Effector memory CD8-positive, alpha-beta T cell (primary cell): ENCODE measurements around the gene TPRG1L.

ENCODE experiments used
- ATAC-seq: fragments of 150-1000 bp; cut with Tn5 transposase; replicated peaks from 2 replicates; pipeline ENCODE4 v1.10.0; 2021; ENCODE audit warnings: mild to moderate bottlenecking, moderate library complexity
- DNase-seq, 3 experiments: peaks; one replicate each; pipeline ENCODE4 v3.0.0; 2021
- H3K27ac Mint-ChIP-seq, 2 donors: one replicate each; pipeline ENCODE4 v1.8.0; 2022; ENCODE audit warnings: mild to moderate bottlenecking in 2 of 2, mixed read lengths in 2 of 2, moderate library complexity in 2 of 2
- H3K27me3 Mint-ChIP-seq, 2 donors: one replicate each; pipeline ENCODE4 v1.8.0; 2022; ENCODE audit warnings: mixed read lengths in 2 of 2
- H3K36me3 Mint-ChIP-seq: one replicate; pipeline ENCODE4 v1.8.0; 2022; ENCODE audit warnings: mild to moderate bottlenecking, moderate library complexity, mixed read lengths; ENCODE audit not compliant: insufficient read depth
- H3K4me1 Mint-ChIP-seq, 2 donors: one replicate each; pipeline ENCODE4 v1.8.0; 2022; ENCODE audit warnings: low read depth in 2 of 2, mixed read lengths in 2 of 2
- H3K4me3 Mint-ChIP-seq, 2 donors: one replicate each; pipeline ENCODE4 v1.8.0; 2022; ENCODE audit warnings: mild to moderate bottlenecking in 2 of 2, mixed read lengths in 2 of 2, moderate library complexity in 2 of 2
- H3K9me3 Mint-ChIP-seq, 2 donors: one replicate each; pipeline ENCODE4 v1.8.0; 2022; ENCODE audit warnings: mixed read lengths in 2 of 2

TPRG1L gene

DNA sequence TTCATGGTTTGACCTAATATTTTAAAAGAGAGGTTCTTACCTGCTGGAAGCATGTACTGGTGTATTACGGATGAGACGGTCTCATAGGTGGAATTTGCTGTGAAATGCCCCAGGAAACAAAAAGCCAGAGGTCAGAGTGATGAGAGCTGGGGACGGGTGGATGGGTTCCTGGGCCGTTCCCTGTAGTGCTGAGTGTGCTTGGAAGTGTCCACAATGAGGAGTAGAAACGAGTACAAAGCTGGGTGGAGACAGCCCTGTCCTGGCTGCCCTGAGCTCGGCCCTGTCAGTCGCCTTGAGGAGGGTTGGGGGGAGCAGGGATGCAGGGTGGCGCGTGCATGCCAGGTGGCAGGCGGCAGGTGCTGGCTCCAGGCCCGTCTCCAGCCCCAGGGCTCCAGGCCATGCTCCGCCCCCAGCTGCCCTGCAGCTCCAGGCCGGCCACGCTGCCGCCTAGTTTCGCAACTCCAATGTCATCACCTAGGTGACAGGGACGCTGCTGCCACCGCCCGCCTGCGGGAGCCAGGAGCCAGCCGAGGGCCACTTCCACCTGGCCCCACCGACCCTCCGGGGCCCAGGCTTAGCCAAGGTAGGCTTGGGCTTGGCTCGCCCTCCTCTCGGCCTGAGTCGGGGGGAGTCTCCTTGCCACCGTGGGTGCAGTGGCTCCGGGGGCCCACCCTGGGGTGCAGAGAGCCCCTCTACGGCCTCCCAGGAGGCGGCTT, 43.9 kb downstream of the TPRG1L start:
- Mint-ChIP-seq H3K4me3 (no peak overlapping the region), H3K36me3 (no peaks in the 10 kb centered on the region)
- no peak for ATAC-seq

DNA sequence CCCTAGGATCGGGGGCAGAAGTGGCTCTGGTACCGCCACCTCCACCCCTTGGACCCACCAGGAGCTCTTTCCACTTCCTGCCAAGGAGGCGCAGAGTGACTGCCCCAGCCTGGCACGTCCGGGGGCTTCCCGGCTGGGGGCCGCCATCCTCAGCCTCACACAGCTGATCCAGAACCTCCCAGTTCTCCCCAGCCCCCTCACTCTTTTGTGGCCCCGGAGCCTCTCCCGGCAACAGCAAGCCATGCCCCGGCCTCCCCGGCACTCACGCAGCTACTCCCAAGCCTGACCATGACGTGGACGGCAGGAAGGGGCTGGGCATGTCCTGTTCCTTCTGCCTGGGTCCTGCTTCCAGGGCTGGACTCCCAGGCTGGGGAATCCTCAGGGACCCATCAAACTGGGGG, 44.6 kb downstream of the TPRG1L start:
- DNase-seq (no peak), ATAC-seq (no peak)
- Mint-ChIP-seq H3K36me3 (no peaks in the 10 kb centered on the region), H3K27ac (no peak overlapping the region), H3K27me3 (peaks cover 19 to 71% of the 10 kb centered on the region in 2 donors), H3K4me1 (peaks cover 8 to 10% of the 10 kb centered on the region in 2 donors), H3K9me3 (no peaks in the 10 kb centered on the region), H3K4me3 (no peak overlapping the region)

More for the DNA sequence above, 43.9 kb downstream of the TPRG1L start:
- no peak for DNase-seq
- Mint-ChIP-seq H3K9me3 (no peaks in the 10 kb centered on the region), H3K27ac (no peak overlapping the region), H3K27me3 (peaks cover 19 to 69% of the 10 kb centered on the region in 2 donors), H3K4me1 (peaks cover 8 to 9% of the 10 kb centered on the region in 2 donors)

DNA sequence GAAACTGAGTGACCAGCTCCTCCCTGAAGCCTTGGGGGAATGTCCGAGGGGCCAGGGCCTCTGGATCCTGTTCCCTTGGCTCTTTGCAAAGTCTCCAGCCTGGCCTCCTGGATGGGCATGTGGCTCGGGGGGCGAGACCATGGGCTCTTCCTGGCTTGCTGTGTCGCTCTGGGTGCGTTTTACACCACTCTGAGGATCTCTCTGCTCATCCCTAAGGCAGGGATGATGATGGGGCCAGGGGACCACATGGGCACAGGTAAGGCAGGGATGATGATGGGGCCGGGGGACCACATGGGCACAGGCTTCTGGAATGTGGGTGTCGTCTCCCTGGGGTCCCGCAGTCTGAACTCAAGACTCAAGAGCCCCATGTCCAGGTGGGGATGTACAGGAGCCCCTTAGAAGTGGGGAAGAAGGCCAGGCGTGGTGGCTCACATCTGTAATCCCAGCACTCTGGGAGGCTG, 45.2 kb downstream of the TPRG1L start:
- DNase-seq (no peak), ATAC-seq (no peak)
- no peak overlapping the region for H3K27ac Mint-ChIP-seq
- peaks cover 8 to 10% of the 10 kb centered on the region in 2 donors for H3K4me1 Mint-ChIP-seq
- H3K9me3 Mint-ChIP-seq: no peaks in the 10 kb centered on the region
- peaks cover 19 to 71% of the 10 kb centered on the region in 2 donors for H3K27me3 Mint-ChIP-seq
- H3K4me3 Mint-ChIP-seq: no peak overlapping the region
- H3K36me3 Mint-ChIP-seq: no peaks in the 10 kb centered on the region

GRCh38 chr1:3670823-3671265, 46.0 kb downstream of the TPRG1L start:
- H3K9me3 Mint-ChIP-seq: no peaks in the 10 kb centered on the region

GRCh38 chr1:3671371-3672180, 46.8 kb downstream of the TPRG1L start:
- H3K9me3 Mint-ChIP-seq: no peaks in the 10 kb centered on the region
- H3K27ac Mint-ChIP-seq: no peak overlapping the region
- ATAC-seq: no peak
- no peak overlapping the region for H3K4me3 Mint-ChIP-seq
- H3K36me3 Mint-ChIP-seq: no peaks in the 10 kb centered on the region
- peaks cover 8 to 20% of the 10 kb centered on the region in 2 donors for H3K4me1 Mint-ChIP-seq
- no peak for DNase-seq
- peaks cover 19 to 66% of the 10 kb centered on the region in 2 donors for H3K27me3 Mint-ChIP-seq

More at GRCh38 chr1:3670823-3671265, 46.0 kb downstream of the TPRG1L start:
- H3K4me3 Mint-ChIP-seq: no peak overlapping the region
- peaks cover 8 to 16% of the 10 kb centered on the region in 2 donors for H3K4me1 Mint-ChIP-seq
- H3K27ac Mint-ChIP-seq: no peak overlapping the region
- peaks cover 19 to 71% of the 10 kb centered on the region in 2 donors for H3K27me3 Mint-ChIP-seq
- DNase-seq (no peak), ATAC-seq (no peak)
- no peaks in the 10 kb centered on the region for H3K36me3 Mint-ChIP-seq

DNA sequence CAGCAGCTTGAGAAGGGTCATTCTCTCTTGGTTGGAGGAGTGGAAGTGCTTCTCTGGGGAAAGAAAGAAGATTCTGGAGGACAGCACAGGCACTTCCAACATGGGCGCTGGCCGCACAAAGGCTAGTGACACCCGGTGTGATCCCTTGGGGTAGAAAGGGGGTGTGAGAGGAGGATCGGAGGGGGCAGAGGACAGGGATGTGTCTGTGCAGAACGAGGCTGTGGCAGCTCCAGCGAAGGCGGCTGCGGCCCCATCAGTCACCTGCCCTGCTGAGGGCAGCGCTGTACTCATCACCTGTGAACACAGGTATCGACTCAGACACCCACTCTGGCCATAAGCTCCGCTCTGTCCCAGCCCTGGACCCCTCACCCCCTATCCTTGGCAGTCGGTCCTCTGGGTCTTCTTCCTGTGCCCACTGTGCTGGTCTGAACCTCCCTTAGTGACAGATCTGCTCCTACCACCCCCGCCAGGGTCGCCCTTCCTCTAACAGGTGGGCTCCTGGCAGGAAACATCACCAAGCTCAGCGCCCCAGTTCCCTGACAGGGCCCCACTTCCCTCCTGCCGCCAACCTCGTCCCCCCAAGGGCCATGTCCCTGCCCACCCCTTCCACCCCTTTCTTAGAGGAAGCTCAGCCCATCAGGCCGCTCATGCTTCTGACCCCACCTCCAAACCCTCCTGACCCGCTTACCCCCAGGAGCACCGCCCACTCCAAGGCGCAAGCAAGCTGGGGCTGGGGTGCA, 47.6 kb downstream of the TPRG1L start:
- Mint-ChIP-seq H3K27ac (peak overlapping the region in 1 of 2 donors; percentile 85), H3K4me1 (peaks cover 13 to 26% of the 10 kb centered on the region in 2 donors), H3K9me3 (no peaks in the 10 kb centered on the region), H3K36me3 (no peaks in the 10 kb centered on the region), H3K27me3 (peaks cover 19 to 60% of the 10 kb centered on the region in 2 donors), H3K4me3 (peak overlapping the region; percentile 76 to 78)
- ATAC-seq (no peak), DNase-seq (no peak)

- Mint-ChIP-seq H3K27ac (peak overlapping the region; percentile 85 to 94), H3K4me3 (peak overlapping the region; percentile 76 to 78), H3K27me3 (peaks cover 18 to 56% of the 10 kb centered on the region in 2 donors), H3K4me1 (peaks cover 19 to 32% of the 10 kb centered on the region in 2 donors), H3K9me3 (no peaks in the 10 kb centered on the region), H3K36me3 (no peaks in the 10 kb centered on the region)
- DNase-seq (no peak), ATAC-seq (no peak)
Measured at GRCh38 chr1:3672971-3673361, 48.2 kb downstream of the TPRG1L start.

- DNase-seq: no peak
- ATAC-seq: peak; percentile 63
- Mint-ChIP-seq H3K27me3 (peaks cover 12 to 51% of the 10 kb centered on the region in 2 donors), H3K9me3 (no peaks in the 10 kb centered on the region), H3K4me1 (peaks cover 19 to 33% of the 10 kb centered on the region in 2 donors), H3K4me3 (peak overlapping the region; percentile 76 to 78), H3K36me3 (no peaks in the 10 kb centered on the region), H3K27ac (peak overlapping the region; percentile 85 to 94)
Measured at GRCh38 chr1:3673381-3674099, 48.7 kb downstream of the TPRG1L start.

- Mint-ChIP-seq H3K4me3 (peak overlapping the region in 1 of 2 donors; percentile 76), H3K27ac (peak overlapping the region in 1 of 2 donors; percentile 94), H3K27me3 (peaks cover 11 to 46% of the 10 kb centered on the region in 2 donors), H3K36me3 (no peaks in the 10 kb centered on the region), H3K4me1 (peaks cover 19 to 38% of the 10 kb centered on the region in 2 donors), H3K9me3 (no peaks in the 10 kb centered on the region)
- ATAC-seq (no peak), DNase-seq (no peak)
Measured at GRCh38 chr1:3674100-3675094, 49.6 kb downstream of the TPRG1L start.

- DNase-seq: no peak
- Mint-ChIP-seq H3K9me3 (no peaks in the 10 kb centered on the region), H3K4me3 (no peak overlapping the region), H3K27me3 (peaks cover 11 to 35% of the 10 kb centered on the region in 2 donors), H3K36me3 (no peaks in the 10 kb centered on the region), H3K27ac (peak overlapping the region in 1 of 2 donors; percentile 67), H3K4me1 (peaks cover 19 to 43% of the 10 kb centered on the region in 2 donors)
- no peak for ATAC-seq
Measured at GRCh38 chr1:3675436-3675835, 50.6 kb downstream of the TPRG1L start.

GRCh38 chr1:3676581-3677470, 52.0 kb downstream of the TPRG1L start:
- peaks cover 17 to 40% of the 10 kb centered on the region in 2 donors for H3K4me1 Mint-ChIP-seq
- H3K27ac Mint-ChIP-seq: peak overlapping the region; percentile 58 to 69
- H3K27me3 Mint-ChIP-seq: peaks cover 6 to 21% of the 10 kb centered on the region in 2 donors
- DNase-seq (no peak), ATAC-seq (peak; percentile 23)
- no peaks in the 10 kb centered on the region for H3K9me3 Mint-ChIP-seq
- H3K36me3 Mint-ChIP-seq: no peaks in the 10 kb centered on the region
- no peak overlapping the region for H3K4me3 Mint-ChIP-seq
